GM21447 (cell line): ENCODE results near the gene SYT17.
A peak's percentile ranks its signal among the peaks of the same experiment; 100 is the strongest.
"Not testable (repeated sequence)": the region's sequence is repeated elsewhere in the genome, so short reads cannot be mapped to it uniquely, and the experiment has no call there.

Experiments
- ATAC-seq: cut with Tn5 transposase; IDR thresholded peaks from one replicate; pipeline ENCODE4 v1.9.1; 2021; ENCODE audit not compliant: unreplicated experiment

SYT17 gene

GRCh38 chr16:19173059-19173458, 5.0 kb downstream of the SYT17 start:
- ATAC-seq, result no peak

- ATAC-seq, result no peak
These were observed 5.8 kb downstream of the SYT17 start for GRCh38 chr16:19173649-19174383.

- no peak for ATAC-seq
These were observed 6.4 kb downstream of the SYT17 start for GRCh38 chr16:19174478-19174877.

GRCh38 chr16:19175492-19176262, 7.6 kb downstream of the SYT17 start:
- ATAC-seq, result no peak

- ATAC-seq, result no peak
These were observed 9.2 kb downstream of the SYT17 start for GRCh38 chr16:19177111-19177739.

- no peak for ATAC-seq
These were observed 11.8 kb downstream of the SYT17 start for GRCh38 chr16:19179546-19180490.

- ATAC-seq, result no peak
These were observed 12.7 kb downstream of the SYT17 start for GRCh38 chr16:19180741-19181140.

- no peak for ATAC-seq
These were observed 14.4 kb downstream of the SYT17 start for GRCh38 chr16:19182481-19182880.

GRCh38 chr16:19183187-19183586, 15.1 kb downstream of the SYT17 start:
- ATAC-seq, result no peak

- ATAC-seq, result no peak
These were observed 16.9 kb downstream of the SYT17 start for GRCh38 chr16:19184823-19185509.

GRCh38 chr16:19185510-19185851, 17.4 kb downstream of the SYT17 start:
- ATAC-seq, result no peak

GRCh38 chr16:19186408-19186807, 18.4 kb downstream of the SYT17 start:
- ATAC-seq, result no peak

- ATAC-seq, result not testable (repeated sequence)
These were observed 19.9 kb downstream of the SYT17 start for GRCh38 chr16:19187961-19188360.

GRCh38 chr16:19188406-19188805, 20.4 kb downstream of the SYT17 start:
- no peak for ATAC-seq

- no peak for ATAC-seq
These were observed 24.8 kb downstream of the SYT17 start for GRCh38 chr16:19192865-19193264.

GRCh38 chr16:19196871-19197270, 28.8 kb downstream of the SYT17 start:
- no peak for ATAC-seq

GRCh38 chr16:19203374-19203966, 35.4 kb downstream of the SYT17 start:
- no peak for ATAC-seq

GRCh38 chr16:19210280-19210924, 42.4 kb downstream of the SYT17 start:
- peak; percentile 77 for ATAC-seq

GRCh38 chr16:19210968-19211367, 42.9 kb downstream of the SYT17 start:
- ATAC-seq, result peak; percentile 29
